ENCODE results near the gene CARM1.

GRCh38 chr19:10915130-10916091 lies 44.1 kb downstream of the CARM1 start:
- no peak for TF ChIP-seq POLR2AphosphoS5 (IDR thresholded peaks at IDR 0.05; ENCODE audit: low read depth)
- TF ChIP-seq CTCF (conservative IDR thresholded peaks at IDR 0.05; ENCODE audit: low read depth in 2 of 2), result no peak
- no peak for TF ChIP-seq REST (IDR thresholded peaks at IDR 0.05; ENCODE audit: unreplicated experiment)
- TF ChIP-seq EZH2 (IDR thresholded peaks at IDR 0.05; ENCODE audit: low read depth, unreplicated experiment), result no peak
- TF ChIP-seq CREB1 (CRISPR knock-in tag; IDR thresholded peaks at IDR 0.05; ENCODE audit: low read depth), result no peak
- TF ChIP-seq EZH2phosphoT487 (IDR thresholded peaks at IDR 0.05; ENCODE audit: unreplicated experiment), result no peak
- TF ChIP-seq JUNB (IDR thresholded peaks at IDR 0.05; ENCODE audit: unreplicated experiment), result no peak
- TF ChIP-seq, protein P1, sequence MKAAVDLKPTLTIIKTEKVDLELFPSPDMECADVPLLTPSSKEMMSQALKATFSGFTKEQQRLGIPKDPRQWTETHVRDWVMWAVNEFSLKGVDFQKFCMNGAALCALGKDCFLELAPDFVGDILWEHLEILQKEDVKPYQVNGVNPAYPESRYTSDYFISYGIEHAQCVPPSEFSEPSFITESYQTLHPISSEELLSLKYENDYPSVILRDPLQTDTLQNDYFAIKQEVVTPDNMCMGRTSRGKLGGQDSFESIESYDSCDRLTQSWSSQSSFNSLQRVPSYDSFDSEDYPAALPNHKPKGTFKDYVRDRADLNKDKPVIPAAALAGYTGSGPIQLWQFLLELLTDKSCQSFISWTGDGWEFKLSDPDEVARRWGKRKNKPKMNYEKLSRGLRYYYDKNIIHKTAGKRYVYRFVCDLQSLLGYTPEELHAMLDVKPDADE (IDR thresholded peaks at IDR 0.05), result no peak
- TF ChIP-seq STAT1 (IDR thresholded peaks at IDR 0.05; ENCODE audit: unreplicated experiment), result no peak
